ENCODE results near the gene GLRX3.
A peak's percentile ranks its signal among the peaks of the same experiment; 100 is the strongest.

The GLRX3 gene

GRCh38 chr10:130207205-130207604 lies 71.0 kb downstream of the GLRX3 start:
- H3K4me3 ChIP-seq (ENCODE audit: insufficient read depth in 1 of 2, low read depth in 1 of 2, low read length in 2 of 2) = no peak overlapping the region
- H4K8ac ChIP-seq (ENCODE audit: low read length) = no peak overlapping the region
- H3K4ac ChIP-seq (ENCODE audit: low read depth in 1 of 2, low read length in 2 of 2) = no peak overlapping the region
- no peak overlapping the region for H3K23ac ChIP-seq (ENCODE audit: low read length in 2 of 2)
- H2AFZ ChIP-seq (ENCODE audit: low read depth, low read length) = no peak overlapping the region
- 93% methylated on average over 3 of the region's 3 CpGs for WGBS
- H2AK5ac ChIP-seq (ENCODE audit: low read length, severe bottlenecking) = no peak overlapping the region
- no peak overlapping the region for H3K18ac ChIP-seq (ENCODE audit: low read depth in 1 of 2, low read length in 2 of 2)
- no peak for DNase-seq
- peak overlapping the region in 1 of 2 experiments; percentile 6 for H3K14ac ChIP-seq (ENCODE audit: low read length in 2 of 2)
- no peaks in the 10 kb centered on the region for H3K79me1 ChIP-seq (replicated peaks; ENCODE audit: low read length, poor library complexity, severe bottlenecking)
- H3K9me3 ChIP-seq (ENCODE audit: control insufficient read depth, low read length) = no peaks in the 10 kb centered on the region
- no peak overlapping the region for H2BK15ac ChIP-seq (ENCODE audit: low read depth, poor library complexity, severe bottlenecking)
- H3K4me2 ChIP-seq (ENCODE audit: low read length, poor library complexity, severe bottlenecking) = no peak overlapping the region
- H3K4me1 ChIP-seq (ENCODE audit: control insufficient read depth, insufficient read depth, low read depth, low read length) = peaks cover 10% of the 10 kb centered on the region
- no peak overlapping the region for H3K27ac ChIP-seq (ENCODE audit: low read length, poor library complexity, severe bottlenecking)
- no peak overlapping the region for H4K91ac ChIP-seq (ENCODE audit: low read length)
- no peaks in the 10 kb centered on the region for H3K27me3 ChIP-seq (ENCODE audit: control insufficient read depth in 1 of 2, insufficient read depth in 1 of 2, low read length in 2 of 2)
- no peak overlapping the region for H3K9ac ChIP-seq (ENCODE audit: low read length)
- peaks cover 0 to 11% of the 10 kb centered on the region in 2 experiments for H3K36me3 ChIP-seq (ENCODE audit: control insufficient read depth in 1 of 2, insufficient read depth in 2 of 2, low read depth in 1 of 2, low read length in 2 of 2)
- H2BK120ac ChIP-seq (ENCODE audit: low read depth, low read length) = no peak overlapping the region
- H2BK12ac ChIP-seq (ENCODE audit: low read length in 2 of 2) = no peak overlapping the region
- H2BK5ac ChIP-seq (ENCODE audit: low read depth, low read length, poor library complexity, severe bottlenecking) = no peak overlapping the region

GRCh38 chr10:130208807-130209206 lies 72.6 kb downstream of the GLRX3 start:
- Histone ChIP-seq H3K4me3 (ENCODE audit: insufficient read depth in 1 of 2, low read depth in 1 of 2, low read length in 2 of 2) (no peak overlapping the region), H3K4ac (ENCODE audit: low read depth in 1 of 2, low read length in 2 of 2) (no peak overlapping the region), H3K4me1 (ENCODE audit: control insufficient read depth, insufficient read depth, low read depth, low read length) (peaks cover 6% of the 10 kb centered on the region), H3K27ac (ENCODE audit: low read length, poor library complexity, severe bottlenecking) (no peak overlapping the region), H3K23ac (ENCODE audit: low read length in 2 of 2) (no peak overlapping the region), H2BK5ac (ENCODE audit: low read depth, low read length, poor library complexity, severe bottlenecking) (no peak overlapping the region), H3K79me1 (replicated peaks; ENCODE audit: low read length, poor library complexity, severe bottlenecking) (no peaks in the 10 kb centered on the region), H4K91ac (ENCODE audit: low read length) (no peak overlapping the region), H2BK12ac (ENCODE audit: low read length in 2 of 2) (no peak overlapping the region), H2BK120ac (ENCODE audit: low read depth, low read length) (no peak overlapping the region), H3K9me3 (ENCODE audit: control insufficient read depth, low read length) (no peaks in the 10 kb centered on the region), H2AFZ (ENCODE audit: low read depth, low read length) (no peak overlapping the region), H3K27me3 (ENCODE audit: control insufficient read depth in 1 of 2, insufficient read depth in 1 of 2, low read length in 2 of 2) (no peaks in the 10 kb centered on the region), H3K9ac (ENCODE audit: low read length) (no peak overlapping the region), H3K18ac (ENCODE audit: low read depth in 1 of 2, low read length in 2 of 2) (no peak overlapping the region), H4K8ac (ENCODE audit: low read length) (no peak overlapping the region), H3K36me3 (ENCODE audit: control insufficient read depth in 1 of 2, insufficient read depth in 2 of 2, low read depth in 1 of 2, low read length in 2 of 2) (peaks cover 0 to 11% of the 10 kb centered on the region in 2 experiments), H2BK15ac (ENCODE audit: low read depth, poor library complexity, severe bottlenecking) (no peak overlapping the region), H3K14ac (ENCODE audit: low read length in 2 of 2) (no peak overlapping the region), H2AK5ac (ENCODE audit: low read length, severe bottlenecking) (no peak overlapping the region), H3K4me2 (ENCODE audit: low read length, poor library complexity, severe bottlenecking) (no peak overlapping the region)
- DNase-seq = no peak
- WGBS = 88% methylated on average over 2 of the region's 3 CpGs

- Histone ChIP-seq H3K27me3 (ENCODE audit: control insufficient read depth in 1 of 2, insufficient read depth in 1 of 2, low read length in 2 of 2) (no peaks in the 10 kb centered on the region), H4K8ac (ENCODE audit: low read length) (no peak overlapping the region), H4K91ac (ENCODE audit: low read length) (no peak overlapping the region), H3K4me1 (ENCODE audit: control insufficient read depth, insufficient read depth, low read depth, low read length) (no peaks in the 10 kb centered on the region), H2AK5ac (ENCODE audit: low read length, severe bottlenecking) (no peak overlapping the region), H2BK12ac (ENCODE audit: low read length in 2 of 2) (no peak overlapping the region), H3K9me3 (ENCODE audit: control insufficient read depth, low read length) (no peaks in the 10 kb centered on the region), H3K27ac (ENCODE audit: low read length, poor library complexity, severe bottlenecking) (no peak overlapping the region), H3K23ac (ENCODE audit: low read length in 2 of 2) (no peak overlapping the region), H3K14ac (ENCODE audit: low read length in 2 of 2) (no peak overlapping the region), H3K36me3 (ENCODE audit: control insufficient read depth in 1 of 2, insufficient read depth in 2 of 2, low read depth in 1 of 2, low read length in 2 of 2) (peaks cover 0 to 7% of the 10 kb centered on the region in 2 experiments), H3K4me3 (ENCODE audit: insufficient read depth in 1 of 2, low read depth in 1 of 2, low read length in 2 of 2) (no peak overlapping the region), H3K18ac (ENCODE audit: low read depth in 1 of 2, low read length in 2 of 2) (no peak overlapping the region), H3K4ac (ENCODE audit: low read depth in 1 of 2, low read length in 2 of 2) (no peak overlapping the region), H2BK15ac (ENCODE audit: low read depth, poor library complexity, severe bottlenecking) (no peak overlapping the region), H2AFZ (ENCODE audit: low read depth, low read length) (no peak overlapping the region), H2BK5ac (ENCODE audit: low read depth, low read length, poor library complexity, severe bottlenecking) (no peak overlapping the region), H3K79me1 (replicated peaks; ENCODE audit: low read length, poor library complexity, severe bottlenecking) (no peaks in the 10 kb centered on the region), H3K9ac (ENCODE audit: low read length) (no peak overlapping the region), H3K4me2 (ENCODE audit: low read length, poor library complexity, severe bottlenecking) (no peak overlapping the region), H2BK120ac (ENCODE audit: low read depth, low read length) (no peak overlapping the region)
- DNase-seq = no peak
- WGBS = 13% methylated on average over 4 of the region's 4 CpGs
These were observed 76.6 kb downstream of the GLRX3 start for GRCh38 chr10:130212746-130213145.

GRCh38 chr10:130213286-130214080 lies 77.3 kb downstream of the GLRX3 start:
- no peak overlapping the region for H3K14ac ChIP-seq (ENCODE audit: low read length in 2 of 2)
- no peak overlapping the region for H4K91ac ChIP-seq (ENCODE audit: low read length)
- no peak overlapping the region for H3K4me2 ChIP-seq (ENCODE audit: low read length, poor library complexity, severe bottlenecking)
- H2BK12ac ChIP-seq (ENCODE audit: low read length in 2 of 2) = no peak overlapping the region
- H3K23ac ChIP-seq (ENCODE audit: low read length in 2 of 2) = no peak overlapping the region
- H2BK5ac ChIP-seq (ENCODE audit: low read depth, low read length, poor library complexity, severe bottlenecking) = no peak overlapping the region
- H4K8ac ChIP-seq (ENCODE audit: low read length) = no peak overlapping the region
- no peak overlapping the region for H3K18ac ChIP-seq (ENCODE audit: low read depth in 1 of 2, low read length in 2 of 2)
- no peaks in the 10 kb centered on the region for H3K9me3 ChIP-seq (ENCODE audit: control insufficient read depth, low read length)
- WGBS = 92% methylated on average over 51 of the region's 51 CpGs
- no peak overlapping the region for H3K9ac ChIP-seq (ENCODE audit: low read length)
- no peak overlapping the region for H3K27ac ChIP-seq (ENCODE audit: low read length, poor library complexity, severe bottlenecking)
- no peak overlapping the region for H2AK5ac ChIP-seq (ENCODE audit: low read length, severe bottlenecking)
- no peak overlapping the region for H2AFZ ChIP-seq (ENCODE audit: low read depth, low read length)
- peaks cover 0 to 4% of the 10 kb centered on the region in 2 experiments for H3K36me3 ChIP-seq (ENCODE audit: control insufficient read depth in 1 of 2, insufficient read depth in 2 of 2, low read depth in 1 of 2, low read length in 2 of 2)
- no peak overlapping the region for H3K4me3 ChIP-seq (ENCODE audit: insufficient read depth in 1 of 2, low read depth in 1 of 2, low read length in 2 of 2)
- H2BK120ac ChIP-seq (ENCODE audit: low read depth, low read length) = no peak overlapping the region
- H3K79me1 ChIP-seq (replicated peaks; ENCODE audit: low read length, poor library complexity, severe bottlenecking) = no peaks in the 10 kb centered on the region
- no peak for DNase-seq
- H3K4me1 ChIP-seq (ENCODE audit: control insufficient read depth, insufficient read depth, low read depth, low read length) = no peaks in the 10 kb centered on the region
- H2BK15ac ChIP-seq (ENCODE audit: low read depth, poor library complexity, severe bottlenecking) = no peak overlapping the region
- no peak overlapping the region for H3K4ac ChIP-seq (ENCODE audit: low read depth in 1 of 2, low read length in 2 of 2)
- no peaks in the 10 kb centered on the region for H3K27me3 ChIP-seq (ENCODE audit: control insufficient read depth in 1 of 2, insufficient read depth in 1 of 2, low read length in 2 of 2)
